B cell (primary cell): ENCODE data around the gene AGPAT3. TPM values are rescaled to one million over a fixed set of nuclear protein-coding genes. Genes with fewer than 3 reads are reported as not detected.

Experiments used
- ATAC-seq: fragments of 200-7000 bp; cut with Tn5 transposase; one replicate; pipeline ENCODE4 v1.10.0; 2021; ENCODE audit warnings: low read depth, mild to moderate bottlenecking, moderate number of reproducible peaks, moderate library complexity
- CTCF ChIA-PET: fragments of 350-600 bp; sonication (Branson Sonifier 250); formaldehyde crosslinking; loops from one replicate; lab custom pipeline; 2021; ENCODE audit warnings: antibody characterized with exemption, inconsistent platforms; lab: Charles Lee
- POLR2A ChIA-PET: fragments of 350-600 bp; sonication (Branson Sonifier 250); formaldehyde crosslinking; loops from one replicate; lab custom pipeline; 2021; ENCODE audit warnings: antibody characterized with exemption; lab: Charles Lee
- DNase-seq: peaks from one replicate; pipeline ENCODE4 v3.0.0; 2013
- H2AFZ ChIP-seq: 2 replicates; pipeline ENCODE4 v1.6.1; 2012; ENCODE audit warnings: mild to moderate bottlenecking, low read depth, low read length; ENCODE audit not compliant: insufficient read depth, poor library complexity, severe bottlenecking
- H3K27ac ChIP-seq, 2 donors: 1 replicate in 1 of 2; 2 replicates in 1 of 2; pipeline ENCODE4 v1.5.1; 2012 to 2013; ENCODE audit warnings: low read length in 2 of 2, mild to moderate bottlenecking in 2 of 2, moderate library complexity in 1 of 2
- H3K27me3 ChIP-seq, 4 experiments: fragments of 200-600 bp in 1 of 4; sonication (generic) in 1 of 4; replicated peaks in 1 of 4; 1 replicate in 2 of 4; 2 replicates in 2 of 4; pipeline versions ENCODE4 v1.6.1 to v1.7.0; 2013 to 2016; ENCODE audit warnings: low read length in 3 of 4, mild to moderate bottlenecking in 2 of 4, mixed read lengths in 1 of 4, moderate library complexity in 1 of 4; ENCODE audit not compliant: insufficient read depth in 4 of 4, control insufficient read depth in 3 of 4; ENCODE audit errors: control extremely low read depth in 1 of 4
- H3K36me3 ChIP-seq, 2 experiments: replicated peaks in 1 of 2; 1 replicate in 1 of 2; 2 replicates in 1 of 2; pipeline versions ENCODE4 v1.6.1 to v1.7.1; 2013; ENCODE audit warnings: low read length in 1 of 2; ENCODE audit not compliant: insufficient read depth in 2 of 2, control insufficient read depth in 1 of 2; ENCODE audit errors: control extremely low read depth in 1 of 2, extremely low read depth in 1 of 2
- H3K4me1 ChIP-seq, 2 donors: fragments of 200-600 bp in 1 of 2; sonication (generic) in 1 of 2; 1 replicate in 1 of 2; 2 replicates in 1 of 2; pipeline versions ENCODE4 v1.5.1 to v1.6.1; 2013 to 2017; ENCODE audit warnings: low read length in 2 of 2; ENCODE audit not compliant: control insufficient read depth in 2 of 2, insufficient read depth in 2 of 2
- H3K4me2 ChIP-seq: replicated peaks from 2 replicates; pipeline ENCODE3; 2012; ENCODE audit warnings: mild to moderate bottlenecking, low read depth, low read length; ENCODE audit not compliant: poor library complexity, severe bottlenecking
- H3K4me3 ChIP-seq, 5 experiments: fragments of 200-600 bp in 1 of 5; sonication (generic) in 1 of 5; 1 replicate in 3 of 5; 2 replicates in 2 of 5; pipeline versions ENCODE4 v1.5.1 to v1.7.0; 2011 to 2016; ENCODE audit warnings: low read length in 4 of 5, mild to moderate bottlenecking in 4 of 5, low read depth in 2 of 5, control low read depth in 1 of 5, moderate library complexity in 1 of 5; ENCODE audit not compliant: insufficient read depth in 1 of 5; ENCODE audit errors: control extremely low read depth in 1 of 5, extremely low read depth in 1 of 5
- H3K79me2 ChIP-seq: fragments of 200-600 bp; sonication (generic); one replicate; pipeline ENCODE4 v1.6.0; 2016; ENCODE audit warnings: low read length; ENCODE audit not compliant: control insufficient read depth, insufficient read depth
- H3K9ac ChIP-seq: fragments of 200-600 bp; sonication (generic); 2 replicates; pipeline ENCODE4 v1.6.1; 2017; ENCODE audit warnings: mild to moderate bottlenecking, low read length, moderate library complexity
- H3K9me3 ChIP-seq, 3 donors: one replicate each; pipeline versions ENCODE4 v1.6.1 to v1.7.1; 2013; ENCODE audit warnings: low read length in 2 of 3; ENCODE audit not compliant: control insufficient read depth in 2 of 3, insufficient read depth in 1 of 3; ENCODE audit errors: control extremely low read depth in 1 of 3
- H4K20me1 ChIP-seq: 2 replicates; pipeline ENCODE4 v1.6.0; 2012; ENCODE audit warnings: mild to moderate bottlenecking, low read length; ENCODE audit not compliant: insufficient read depth, control insufficient read depth, poor library complexity, severe bottlenecking
- H3K27ac Mint-ChIP-seq: one replicate; pipeline ENCODE4 v1.8.0; 2021; ENCODE audit warnings: mixed read lengths
- H3K27me3 Mint-ChIP-seq: one replicate; pipeline ENCODE4 v1.8.0; 2021; ENCODE audit warnings: mixed read lengths
- H3K4me1 Mint-ChIP-seq: one replicate; pipeline ENCODE4 v1.8.0; 2021; ENCODE audit warnings: mixed read lengths
- H3K4me3 Mint-ChIP-seq: one replicate; pipeline ENCODE4 v1.8.0; 2021; ENCODE audit warnings: mixed read lengths
- H3K9me3 Mint-ChIP-seq: one replicate; pipeline ENCODE4 v1.8.0; 2022; ENCODE audit warnings: mixed read lengths; ENCODE audit not compliant: insufficient read depth
- CTCF ChIP-seq: fragments of 200-600 bp; IDR thresholded peaks from one replicate; pipeline ENCODE4 v1.8.0; 2022; ENCODE audit warnings: antibody characterized with exemption, mild to moderate bottlenecking
- EZH2 ChIP-seq: IDR thresholded peaks from 2 replicates; pipeline ENCODE4 v1.6.1; 2012; ENCODE audit warnings: borderline replicate concordance, low read depth, mild to moderate bottlenecking, moderate library complexity, low read length; ENCODE audit not compliant: insufficient read depth, poor library complexity, severe bottlenecking
- WGBS: methylation state at CpG from one replicate; pipeline ENCODE4 v1.1.5; 2013; ENCODE audit warnings: missing lambda C conversion rate; ENCODE audit not compliant: insufficient coverage; 5-methylcytosine and 5-hydroxymethylcytosine counted together
- intact Hi-C: fragments of 100-400 bp; cut with micrococcal nuclease; formaldehyde crosslinking; loops from one replicate; pipeline ENCODE4 v1.10.0; 2022
- polyA plus RNA-seq: library from polyadenylated mRNA; depleted of rRNA; stranded (reverse); fragments of >200 nt; gene quantifications from 2 replicates; pipeline ENCODE4 v1.2.3, GENCODE V29; 2012
- total RNA-seq, 2 donors: library from RNA; stranded (reverse); fragments of 120-200 nt in 1 of 2; gene quantifications; 1 replicate in 1 of 2; 2 replicates in 1 of 2; pipeline versions ENCODE4 v1.2.3 to v1.2.4, GENCODE V29; 2013 to 2022

Gene AGPAT3
- total and polyA plus RNA-seq, 2 donors (not counting 1 experiment from before 2014, with no cell fraction given) = 14.3 to 49.3 TPM

DNA sequence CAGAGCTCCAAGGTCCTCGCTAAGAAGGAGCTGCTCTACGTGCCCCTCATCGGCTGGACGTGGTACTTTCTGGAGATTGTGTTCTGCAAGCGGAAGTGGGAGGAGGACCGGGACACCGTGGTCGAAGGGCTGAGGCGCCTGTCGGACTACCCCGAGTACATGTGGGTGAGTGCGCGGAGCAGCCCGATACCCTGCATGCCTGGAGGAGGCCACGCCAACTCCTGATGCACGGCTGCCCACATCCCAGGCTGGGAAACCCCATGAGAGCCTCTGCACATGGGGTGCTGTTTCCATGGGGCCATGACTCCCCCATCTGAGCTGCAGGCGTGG lies 104.1 kb downstream of the AGPAT3 start:
- TF ChIP-seq CTCF = no peak
- no peak for TF ChIP-seq EZH2
- DNase-seq (no peak), ATAC-seq (no peak)
- Histone ChIP-seq H3K9ac (no peak overlapping the region), H3K79me2 (no peaks in the 10 kb centered on the region), H2AFZ (no peak overlapping the region), H3K4me2 (no peak overlapping the region), H3K36me3 (peaks cover 0 to 28% of the 10 kb centered on the region in 2 experiments), H3K4me1 (no peaks in the 10 kb centered on the region), H3K27me3 (no peaks in the 10 kb centered on the region), H4K20me1 (no peaks in the 10 kb centered on the region), H3K9me3 (no peaks in the 10 kb centered on the region), H3K4me3 (no peak overlapping the region), H3K27ac (no peak overlapping the region)
- WGBS = 99% methylated on average over 15 of the region's 17 CpGs
- Mint-ChIP-seq H3K27ac (no peak overlapping the region), H3K4me1 (no peaks in the 10 kb centered on the region), H3K9me3 (no peaks in the 10 kb centered on the region), H3K4me3 (no peak overlapping the region), H3K27me3 (no peaks in the 10 kb centered on the region)
- CTCF ChIA-PET = no interaction called here
- intact Hi-C loops = no loop called here
- POLR2A ChIA-PET = no interaction called here

DNA sequence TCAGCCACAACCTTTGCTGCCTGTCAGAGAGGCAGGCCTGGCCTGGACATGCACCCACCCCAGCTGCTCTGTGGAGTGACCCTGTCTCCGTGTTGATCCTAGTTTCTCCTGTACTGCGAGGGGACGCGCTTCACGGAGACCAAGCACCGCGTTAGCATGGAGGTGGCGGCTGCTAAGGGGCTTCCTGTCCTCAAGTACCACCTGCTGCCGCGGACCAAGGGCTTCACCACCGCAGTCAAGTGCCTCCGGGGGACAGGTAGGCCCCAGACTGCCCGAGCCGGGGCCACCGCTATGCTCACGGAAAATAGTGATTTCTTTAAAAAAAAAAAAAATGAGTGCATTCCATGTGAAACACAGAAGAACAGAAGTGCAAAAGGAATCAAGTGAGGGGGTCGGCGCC lies 105.5 kb downstream of the AGPAT3 start:
- H3K4me3 Mint-ChIP-seq = no peak overlapping the region
- Histone ChIP-seq H3K9me3 (no peaks in the 10 kb centered on the region), H3K27ac (no peak overlapping the region), H3K79me2 (no peaks in the 10 kb centered on the region), H3K4me1 (peaks cover 0 to 6% of the 10 kb centered on the region in 2 donors), H2AFZ (no peak overlapping the region), H4K20me1 (no peaks in the 10 kb centered on the region), H3K36me3 (peaks cover 0 to 28% of the 10 kb centered on the region in 2 experiments), H3K27me3 (no peaks in the 10 kb centered on the region), H3K4me2 (no peak overlapping the region), H3K4me3 (no peak overlapping the region), H3K9ac (no peak overlapping the region)
- ChIA-PET POLR2A (no interaction called here), CTCF (no interaction called here)
- whole genome bisulfite sequencing = 95% methylated on average over 15 of the region's 18 CpGs
- ATAC-seq (no peak), DNase-seq (no peak)
- H3K27ac Mint-ChIP-seq = no peak overlapping the region
- H3K4me1 Mint-ChIP-seq = peaks cover 7% of the 10 kb centered on the region
- H3K9me3 Mint-ChIP-seq = no peaks in the 10 kb centered on the region
- no peaks in the 10 kb centered on the region for H3K27me3 Mint-ChIP-seq
- TF ChIP-seq EZH2 (no peak), CTCF (no peak)
- intact Hi-C loops = no loop called here
